Thymus (tissue), 11 donors: ENCODE measurements around the gene SYNGAP1. TPM values are rescaled to one million over a fixed set of nuclear protein-coding genes. Genes with fewer than 3 reads are reported as not detected.

Experiments used
- DNase-seq, 9 donors: peaks; one replicate each; pipeline ENCODE4 v3.0.0-alpha.2; 2013; ENCODE audit warnings: low spot score in 9 of 9, low read depth in 6 of 9, missing footprints in 1 of 9
- H3K27ac ChIP-seq, 2 donors: one replicate each; pipeline ENCODE4 v1.5.1; 2013; ENCODE audit warnings: control low read depth in 1 of 2, low read depth in 1 of 2, low read length in 1 of 2, mild to moderate bottlenecking in 1 of 2, moderate library complexity in 1 of 2
- H3K27me3 ChIP-seq, 2 donors: one replicate each; pipeline ENCODE4 v1.5.1; 2013; ENCODE audit warnings: low read length in 1 of 2; ENCODE audit not compliant: control insufficient read depth in 2 of 2, insufficient read depth in 1 of 2
- H3K36me3 ChIP-seq, 2 donors: one replicate each; pipeline ENCODE4 v1.5.1; 2013; ENCODE audit warnings: low read length in 1 of 2, mild to moderate bottlenecking in 1 of 2, moderate library complexity in 1 of 2; ENCODE audit not compliant: control insufficient read depth in 2 of 2, insufficient read depth in 2 of 2
- H3K4me1 ChIP-seq, 2 donors: one replicate each; pipeline ENCODE4 v1.5.1; 2013; ENCODE audit warnings: low read length in 2 of 2; ENCODE audit not compliant: control insufficient read depth in 2 of 2, insufficient read depth in 2 of 2
- H3K4me3 ChIP-seq, 2 donors: one replicate each; pipeline ENCODE4 v1.5.1; 2013; ENCODE audit warnings: low read length in 2 of 2, control low read depth in 1 of 2, mild to moderate bottlenecking in 1 of 2
- H3K9me3 ChIP-seq, 2 donors: one replicate each; pipeline ENCODE4 v1.5.1; 2013; ENCODE audit warnings: low read length in 1 of 2, mild to moderate bottlenecking in 1 of 2; ENCODE audit not compliant: control insufficient read depth in 2 of 2, insufficient read depth in 1 of 2
- WGBS: extraction: QIAGEN DNeasy Blood & Tissue Kit; methylation state at CpG from one replicate; pipeline ENCODE4 v1.1.7; 2013; 5-methylcytosine and 5-hydroxymethylcytosine counted together
- polyA plus RNA-seq: library from polyadenylated mRNA; stranded (reverse); fragments of 200-250 nt; gene quantifications from one replicate; pipeline ENCODE4 v1.2.3, GENCODE V29; 2013
- total RNA-seq: library from RNA; stranded (reverse); fragments of 120-200 nt; gene quantifications from one replicate; pipeline ENCODE4 v1.2.4, GENCODE V29; 2013
- donor health status: healthy.

Gene SYNGAP1
- total and polyA plus RNA-seq, 2 donors: 3.0 to 26.7 TPM

DNA sequence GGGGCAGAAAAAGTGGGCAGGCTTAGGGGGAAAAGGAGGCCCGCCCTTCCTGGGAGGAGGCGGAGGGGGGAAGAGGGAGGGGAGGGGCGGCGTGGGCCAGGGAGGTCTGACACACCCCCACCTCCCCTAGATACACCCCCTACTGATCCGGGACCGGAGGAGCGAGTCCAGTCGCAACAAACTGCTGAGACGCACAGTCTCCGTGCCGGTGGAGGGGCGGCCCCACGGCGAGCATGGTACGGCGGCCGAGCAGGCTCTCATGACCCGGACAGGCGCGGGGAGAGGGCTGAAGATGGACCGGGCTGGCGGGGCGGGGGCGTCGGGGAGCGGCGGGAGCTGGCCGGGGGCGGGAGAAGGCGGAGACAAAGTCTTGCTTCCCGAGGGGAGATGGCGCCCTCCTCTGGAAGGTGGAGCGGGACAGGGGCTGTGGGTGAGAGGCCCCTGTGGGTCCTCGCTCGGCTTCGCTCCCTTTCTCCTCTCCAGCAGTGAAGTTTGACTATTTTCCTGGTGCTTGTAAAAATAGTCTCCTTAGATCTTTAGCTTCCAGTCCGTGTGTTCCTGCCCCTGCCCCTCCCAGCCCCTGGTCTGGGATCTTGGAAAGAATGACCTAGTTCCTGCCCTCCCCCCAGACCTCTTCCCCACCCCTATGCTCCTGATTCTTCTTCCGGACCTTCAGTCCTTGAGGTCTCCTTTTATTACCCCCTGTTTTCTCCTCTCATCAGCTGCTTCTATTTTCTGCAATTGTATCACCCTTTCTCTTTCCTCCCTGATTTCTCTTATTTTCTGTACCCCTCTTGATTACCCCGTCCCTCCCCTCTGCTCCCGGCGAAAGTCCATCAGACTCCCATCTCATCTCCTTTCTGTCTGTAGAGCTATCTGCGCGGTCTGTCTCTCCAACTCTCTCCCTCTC, 6.1 kb downstream of the SYNGAP1 start:
- Histone ChIP-seq H3K27ac (peak overlapping the region; percentile 91 to 93), H3K36me3 (peaks cover 0 to 4% of the 10 kb centered on the region in 2 donors), H3K4me1 (peaks cover 40 to 61% of the 10 kb centered on the region in 2 donors), H3K9me3 (no peaks in the 10 kb centered on the region), H3K27me3 (no peaks in the 10 kb centered on the region), H3K4me3 (peak overlapping the region; percentile 55 to 84)
- peak in 3 of 9 donors; percentile 78 to 88 (median 81) for DNase-seq
- 2% methylated on average over 43 of the region's 43 CpGs for WGBS

GRCh38 chr6:33426590-33427511, 7.0 kb downstream of the SYNGAP1 start:
- Histone ChIP-seq H3K27me3 (no peaks in the 10 kb centered on the region), H3K27ac (peak overlapping the region; percentile 91 to 93), H3K4me1 (peaks cover 42 to 67% of the 10 kb centered on the region in 2 donors), H3K9me3 (no peaks in the 10 kb centered on the region), H3K36me3 (peaks cover 0 to 4% of the 10 kb centered on the region in 2 donors), H3K4me3 (peak overlapping the region; percentile 55 to 84)
- WGBS: 7% methylated on average over 12 of the region's 12 CpGs
- DNase-seq: peak in 3 of 9 donors; percentile 48 to 81 (median 60)

DNA sequence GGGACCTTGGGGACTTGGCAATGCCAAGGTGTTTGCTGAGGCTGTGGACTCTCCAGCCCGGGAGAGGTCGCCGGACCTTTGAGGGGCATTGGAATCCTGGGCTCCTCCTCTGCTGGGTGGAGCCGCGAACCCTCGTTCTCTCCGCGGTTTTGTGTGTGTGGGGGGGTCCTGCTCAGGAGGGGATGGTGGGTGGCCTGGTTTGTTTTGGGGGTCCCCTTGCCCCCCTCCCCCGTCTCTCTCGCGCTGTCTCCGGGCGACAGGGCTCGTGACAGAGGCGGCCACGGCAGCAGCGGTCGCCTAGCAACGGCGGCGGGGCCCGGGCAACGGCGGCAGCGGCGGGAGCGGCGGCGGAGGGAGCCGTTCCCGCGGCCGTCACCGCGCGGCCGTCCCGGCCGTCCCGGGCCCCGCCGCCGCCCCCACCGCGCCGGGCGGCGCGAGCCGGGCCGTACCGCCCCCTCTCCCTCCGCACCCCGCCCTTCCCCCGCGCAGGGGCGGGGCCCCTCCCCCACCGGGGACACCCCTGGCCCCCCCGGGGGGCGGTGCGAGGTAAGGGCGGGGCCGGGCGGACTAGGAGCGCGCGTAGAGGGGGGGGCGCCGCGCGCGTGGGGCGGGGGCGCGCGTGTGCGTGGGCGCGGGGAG, 7.8 kb downstream of the SYNGAP1 start:
- Histone ChIP-seq H3K4me3 (peak overlapping the region; percentile 50 to 84), H3K4me1 (peaks cover 48 to 75% of the 10 kb centered on the region in 2 donors), H3K9me3 (no peaks in the 10 kb centered on the region), H3K27ac (peak overlapping the region; percentile 91 to 93), H3K36me3 (peaks cover 0 to 4% of the 10 kb centered on the region in 2 donors), H3K27me3 (no peaks in the 10 kb centered on the region)
- under 1% methylated on average over 76 of the region's 79 CpGs for WGBS
- peak in 3 of 9 donors; percentile 24 to 67 (median 57) for DNase-seq

- DNase-seq: peak in 2 of 9 donors; percentile 45 to 67
- Histone ChIP-seq H3K27me3 (no peaks in the 10 kb centered on the region), H3K36me3 (peaks cover 0 to 3% of the 10 kb centered on the region in 2 donors), H3K4me1 (peaks cover 50 to 82% of the 10 kb centered on the region in 2 donors), H3K9me3 (no peaks in the 10 kb centered on the region), H3K4me3 (peak overlapping the region; percentile 49 to 84), H3K27ac (peak overlapping the region; percentile 90 to 93)
- 5% methylated on average over 33 of the region's 33 CpGs for WGBS
Observed at GRCh38 chr6:33428224-33428965, 8.5 kb downstream of the SYNGAP1 start.

DNA sequence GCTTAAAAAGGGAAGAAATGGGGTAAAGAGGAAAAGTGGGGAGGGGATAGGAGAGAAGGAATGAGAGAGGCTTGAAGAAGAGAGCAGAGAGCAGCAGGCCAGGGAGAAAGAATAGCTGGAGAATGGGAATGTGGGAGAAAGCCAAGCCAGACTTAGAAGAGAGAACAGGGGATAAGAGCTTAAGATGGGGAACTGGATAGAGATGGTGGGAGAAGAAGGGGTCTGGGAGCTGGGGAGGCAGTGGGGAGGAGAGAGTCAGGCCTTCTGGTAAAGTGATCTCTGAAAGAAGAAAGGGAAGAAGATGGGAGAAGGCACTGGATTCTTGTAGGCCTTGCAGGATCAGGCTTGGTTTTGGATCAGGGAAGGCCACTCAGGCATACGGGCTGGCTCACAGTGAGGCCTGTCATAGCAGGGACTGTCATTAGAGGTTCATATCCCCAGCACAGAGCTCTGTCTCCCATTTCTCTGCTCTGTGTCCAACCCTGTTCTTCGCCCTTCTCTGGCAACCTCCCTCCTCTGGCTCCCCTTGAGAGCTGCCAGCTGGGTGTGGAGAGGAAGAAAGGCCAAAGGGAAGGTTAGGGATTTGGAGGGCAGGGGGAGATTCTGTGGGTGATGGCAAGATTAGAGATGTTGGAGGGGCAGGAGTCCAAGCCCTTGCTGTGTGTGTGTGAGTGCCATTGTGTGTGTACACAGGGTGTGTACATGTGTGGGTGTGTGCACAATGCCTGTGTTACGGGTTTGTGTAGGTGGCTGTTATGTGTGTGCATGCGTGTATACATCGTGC, 9.3 kb downstream of the SYNGAP1 start:
- no peaks in the 10 kb centered on the region for H3K9me3 ChIP-seq
- no peak for DNase-seq
- H3K27ac ChIP-seq: peak overlapping the region; percentile 90 to 93
- H3K27me3 ChIP-seq: no peaks in the 10 kb centered on the region
- peak overlapping the region in 1 of 2 donors; percentile 84 for H3K4me3 ChIP-seq
- H3K4me1 ChIP-seq: peaks cover 50 to 86% of the 10 kb centered on the region in 2 donors
- WGBS: 85% methylated on average over 5 of the region's 5 CpGs
- no peaks in the 10 kb centered on the region for H3K36me3 ChIP-seq

DNA sequence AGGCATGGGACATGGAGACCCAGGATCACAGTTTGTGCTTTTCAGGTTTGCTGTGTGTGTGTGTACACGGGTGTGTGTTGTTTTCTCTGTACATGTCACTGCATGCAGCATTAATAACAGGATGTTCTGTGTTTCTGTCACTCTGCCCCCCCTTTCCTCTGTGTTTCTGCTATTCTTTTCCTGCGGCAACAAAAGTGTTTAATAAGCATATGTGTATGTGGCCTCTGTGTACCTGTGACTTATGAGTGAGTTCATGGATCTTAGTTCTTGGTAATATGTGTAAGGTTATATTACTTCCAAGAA, 9.8 kb downstream of the SYNGAP1 start:
- H3K4me3 ChIP-seq: no peak overlapping the region
- H3K27me3 ChIP-seq: no peaks in the 10 kb centered on the region
- H3K27ac ChIP-seq: peak overlapping the region; percentile 90 to 93
- peak in 1 of 9 donors; percentile 59 for DNase-seq
- H3K9me3 ChIP-seq: no peaks in the 10 kb centered on the region
- WGBS: 45% methylated on average over 2 of the region's 2 CpGs
- H3K4me1 ChIP-seq: peaks cover 49 to 82% of the 10 kb centered on the region in 2 donors
- H3K36me3 ChIP-seq: no peaks in the 10 kb centered on the region

GRCh38 chr6:33430334-33430733, 10.5 kb downstream of the SYNGAP1 start:
- peaks cover 46 to 76% of the 10 kb centered on the region in 2 donors for H3K4me1 ChIP-seq
- peaks cover 4 to 5% of the 10 kb centered on the region in 2 donors for H3K36me3 ChIP-seq
- peak in 1 of 9 donors; percentile 49 for DNase-seq
- peak overlapping the region; percentile 90 to 93 for H3K27ac ChIP-seq
- 28% methylated on average over 2 of the region's 2 CpGs for WGBS
- no peaks in the 10 kb centered on the region for H3K27me3 ChIP-seq
- H3K4me3 ChIP-seq: peak overlapping the region in 1 of 2 donors; percentile 54
- no peaks in the 10 kb centered on the region for H3K9me3 ChIP-seq
